H1 (cell line): ENCODE results near the gene CEACAM21. TPM values are rescaled to one million over a fixed set of nuclear protein-coding genes. Genes with fewer than 3 reads are reported as not detected.

Experiments used
- CTCF ChIA-PET: fragments of 300-600 bp; sonication (Branson Sonifier 250); formaldehyde crosslinking; loops from one replicate; lab custom pipeline; 2021; ENCODE audit not compliant: partially characterized antibody; lab: Charles Lee
- POLR2A ChIA-PET: fragments of 300-600 bp; sonication (Branson Sonifier 250); formaldehyde crosslinking; loops from one replicate; lab custom pipeline; 2021; ENCODE audit warnings: inconsistent platforms; ENCODE audit not compliant: partially characterized antibody; lab: Charles Lee
- DNase-seq, 2 experiments: peaks; one replicate each; pipeline versions ENCODE4 v3.0.0 to v3.0.0-alpha.2; 2010 to 2022; ENCODE audit warnings: low spot score in 2 of 2, low read depth in 1 of 2, mixed read lengths in 1 of 2
- FAIRE-seq: peaks from 2 replicates; lab custom pipeline; 2011; peaks lifted over from hg19 to GRCh38; lab: Jason Lieb, UNC
- H2AFZ ChIP-seq: 2 replicates; pipeline ENCODE4 v1.8.1; 2012; ENCODE audit warnings: low read length, inconsistent platforms
- H2AK5ac ChIP-seq: 2 replicates; pipeline ENCODE4 v1.6.1; 2013; ENCODE audit warnings: low read depth, low read length
- H2BK120ac ChIP-seq: replicated peaks from 2 replicates; pipeline ENCODE3; 2013; ENCODE audit warnings: low read depth, low read length, inconsistent platforms
- H2BK12ac ChIP-seq: 2 replicates; pipeline ENCODE4 v1.6.1; 2013; ENCODE audit warnings: low read depth, low read length
- H2BK15ac ChIP-seq: 2 replicates; pipeline ENCODE4 v1.6.1; 2013; ENCODE audit warnings: low read length
- H2BK20ac ChIP-seq: 2 replicates; pipeline ENCODE4 v1.6.1; 2013; ENCODE audit warnings: low read length
- H2BK5ac ChIP-seq: 2 replicates; pipeline ENCODE4 v1.6.1; 2013; ENCODE audit warnings: low read depth, low read length
- H3K14ac ChIP-seq: 2 replicates; pipeline ENCODE4 v1.6.1; 2013; ENCODE audit warnings: inconsistent platforms; ENCODE audit not compliant: insufficient read length
- H3K18ac ChIP-seq: 2 replicates; pipeline ENCODE4 v1.6.1; 2013; ENCODE audit warnings: low read length; ENCODE audit errors: extremely low read depth
- H3K23ac ChIP-seq: 2 replicates; pipeline ENCODE4 v1.6.1; 2013; ENCODE audit warnings: inconsistent platforms; ENCODE audit not compliant: insufficient read length
- H3K23me2 ChIP-seq: 2 replicates; pipeline ENCODE4 v1.6.1; 2013; ENCODE audit warnings: low read depth, low read length
- H3K27ac ChIP-seq: 2 replicates; pipeline ENCODE4 v1.6.1; 2011; ENCODE audit warnings: low read depth, low read length, inconsistent platforms
- H3K27me3 ChIP-seq, 4 experiments: replicated peaks in 1 of 4; 1 replicate in 1 of 4; 2 replicates in 3 of 4; pipeline versions ENCODE4 v1.6.1 to v1.8.1; 2011 to 2013; ENCODE audit warnings: low read length in 3 of 4, mild to moderate bottlenecking in 3 of 4, inconsistent platforms in 2 of 4, mixed read lengths in 2 of 4, moderate library complexity in 1 of 4; ENCODE audit not compliant: control insufficient read depth in 3 of 4, insufficient read depth in 3 of 4; ENCODE audit errors: extremely low read depth in 1 of 4
- H3K36me3 ChIP-seq, 4 experiments: 2 replicates each; pipeline versions ENCODE4 v1.6.1 to v1.8.1; 2011 to 2013; ENCODE audit warnings: mild to moderate bottlenecking in 4 of 4, low read length in 3 of 4, moderate library complexity in 2 of 4, control low read depth in 1 of 4, inconsistent platforms in 1 of 4; ENCODE audit not compliant: insufficient read depth in 4 of 4, control insufficient read depth in 2 of 4
- H3K4ac ChIP-seq: replicated peaks from 2 replicates; pipeline ENCODE3; 2013; ENCODE audit warnings: low read length, low read depth, mixed read lengths, inconsistent platforms; ENCODE audit not compliant: insufficient read length
- H3K4me1 ChIP-seq, 4 experiments: replicated peaks in 1 of 4; 1 replicate in 1 of 4; 2 replicates in 3 of 4; pipeline versions ENCODE4 v1.6.1 to v1.8.1; 2011 to 2013; ENCODE audit warnings: low read length in 3 of 4, inconsistent platforms in 2 of 4, mixed read lengths in 1 of 4; ENCODE audit not compliant: insufficient read depth in 4 of 4, control insufficient read depth in 3 of 4
- H3K4me2 ChIP-seq, 2 experiments: 2 replicates each; pipeline versions ENCODE4 v1.6.1 to v1.8.1; 2011 to 2013; ENCODE audit warnings: low read depth in 2 of 2, low read length in 2 of 2, control low read depth in 1 of 2, inconsistent platforms in 1 of 2, mild to moderate bottlenecking in 1 of 2; ENCODE audit not compliant: insufficient read depth in 1 of 2
- H3K4me3 ChIP-seq, 4 experiments: fragments of 200-600, 300-600 bp in 1 of 4; sonication (generic), shearing (Covaris generic), sonication (Bioruptor Twin) in 1 of 4; 2 replicates each; pipeline versions ENCODE4 v1.5.1 to v1.8.1; 2011 to 2016; ENCODE audit warnings: low read length in 4 of 4, low read depth in 3 of 4, control low read depth in 2 of 4, inconsistent platforms in 2 of 4, mild to moderate bottlenecking in 2 of 4, mixed read lengths in 1 of 4, moderate library complexity in 1 of 4; ENCODE audit not compliant: insufficient read depth in 2 of 4; ENCODE audit errors: extremely low read depth in 1 of 4
- H3K56ac ChIP-seq: replicated peaks from 2 replicates; pipeline ENCODE3; 2013; ENCODE audit warnings: low read depth, mild to moderate bottlenecking, mixed read lengths, low read length, inconsistent platforms; ENCODE audit not compliant: insufficient read length
- H3K79me1 ChIP-seq: 2 replicates; pipeline ENCODE4 v1.6.1; 2013; ENCODE audit warnings: low read depth, low read length, control low read depth
- H3K79me2 ChIP-seq, 2 experiments: 2 replicates each; pipeline versions ENCODE4 v1.6.1 to v1.8.1; 2012 to 2013; ENCODE audit warnings: low read length in 2 of 2, mild to moderate bottlenecking in 2 of 2, inconsistent platforms in 1 of 2; ENCODE audit not compliant: insufficient read depth in 2 of 2, control insufficient read depth in 1 of 2
- H3K9ac ChIP-seq, 4 experiments: replicated peaks in 1 of 4; 1 replicate in 1 of 4; 2 replicates in 3 of 4; pipeline versions ENCODE4 v1.6.1 to v1.8.1; 2011 to 2013; ENCODE audit warnings: low read depth in 3 of 4, low read length in 3 of 4, control low read depth in 2 of 4, mild to moderate bottlenecking in 2 of 4, moderate library complexity in 2 of 4, inconsistent platforms in 1 of 4; ENCODE audit errors: extremely low read depth in 1 of 4
- H3K9me3 ChIP-seq, 2 experiments: 2 replicates each; pipeline versions ENCODE4 v1.6.1 to v1.8.1; 2012 to 2013; ENCODE audit warnings: mild to moderate bottlenecking in 2 of 2, moderate library complexity in 2 of 2, control low read depth in 1 of 2, inconsistent platforms in 1 of 2, low read depth in 1 of 2, low read length in 1 of 2, mixed read lengths in 1 of 2; ENCODE audit not compliant: insufficient read depth in 2 of 2
- H4K20me1 ChIP-seq, 2 experiments: replicated peaks in 1 of 2; 2 replicates each; pipeline versions ENCODE3 to v1.8.1; 2011 to 2013; ENCODE audit warnings: inconsistent platforms in 2 of 2, low read length in 2 of 2, mild to moderate bottlenecking in 1 of 2; ENCODE audit not compliant: insufficient read depth in 2 of 2, control insufficient read depth in 1 of 2
- H4K5ac ChIP-seq: 2 replicates; pipeline ENCODE4 v1.6.1; 2013; ENCODE audit warnings: low read length, low read depth, mixed read lengths, inconsistent platforms; ENCODE audit not compliant: insufficient read length
- H4K8ac ChIP-seq: 2 replicates; pipeline ENCODE4 v1.8.0; 2013; ENCODE audit warnings: mild to moderate bottlenecking, moderate library complexity, low read length, inconsistent platforms; ENCODE audit not compliant: insufficient read depth; ENCODE audit errors: extremely low read depth
- H4K91ac ChIP-seq: replicated peaks from 2 replicates; pipeline ENCODE3; 2013; ENCODE audit warnings: low read length, mixed read lengths, inconsistent platforms; ENCODE audit not compliant: insufficient read length
- TBP ChIP-seq: IDR thresholded peaks from 2 replicates; pipeline ENCODE4 v1.6.1; 2011; ENCODE audit warnings: low read depth, low read length, improper control_type of control experiment
- TEAD4 ChIP-seq: IDR thresholded peaks from 2 replicates; pipeline ENCODE4 v1.6.1; 2012; ENCODE audit warnings: low read depth, low read length, inconsistent platforms, mixed read lengths
- WGBS, 2 experiments: shearing (Covaris generic) in 1 of 2; methylation state at CpG; one replicate each; pipeline versions ENCODE4 v1.1.6 to v1.1.7; 2013 to 2015; ENCODE audit warnings: low lambda C conversion rate in 2 of 2, mixed read lengths in 2 of 2, inconsistent platforms in 1 of 2, low coverage in 1 of 2, missing lambda C conversion rate in 1 of 2; ENCODE audit not compliant: insufficient replicate concordance in 2 of 2, insufficient coverage in 1 of 2, insufficient read length in 1 of 2; ENCODE audit errors: extremely low coverage in 1 of 2, missing lambda C conversion rate in 1 of 2; 5-methylcytosine and 5-hydroxymethylcytosine counted together
- polyA plus RNA-seq, 7 experiments: library from polyadenylated mRNA; depleted of rRNA in 3 of 7; stranded (reverse) in 5 of 7; unstranded in 2 of 7; fragments of >200 nt in 5 of 7; fragments of 200-250 nt in 2 of 7; gene quantifications; 1 replicate in 5 of 7; 2 replicates in 1 of 7; 4 replicates in 1 of 7; pipeline versions ENCODE4 v1.2.1 to v1.2.3, GENCODE V29; 2011 to 2013; ENCODE audit warnings: missing spikeins in 2 of 7, mixed read lengths in 2 of 7
- total RNA-seq: library from RNA; stranded (reverse); fragmentation: NEBNext Ultra II Directional; extraction: Animal tissue kit (Norgen Biotek cat#: 25700); gene quantifications from 2 replicates; pipeline ENCODE4 v1.2.1, GENCODE V29; 2021

The CEACAM21 gene
- total and polyA plus RNA-seq, 2 of the 8 experiments (the other 6 are each of a cell fraction or from before 2014, with no cell fraction given), result not detected

- Histone ChIP-seq H2BK120ac (no peak overlapping the region), H3K4me1 (no peaks in the 10 kb centered on the region), H3K23ac (no peak overlapping the region), H2BK15ac (no peak overlapping the region), H2BK5ac (no peak overlapping the region), H2AFZ (no peak overlapping the region), H3K9ac (no peak overlapping the region), H2BK12ac (no peak overlapping the region), H3K27me3 (no peaks in the 10 kb centered on the region), H3K18ac (no peak overlapping the region), H4K91ac (no peak overlapping the region), H3K9me3 (peaks cover 68 to 89% of the 10 kb centered on the region in 2 experiments), H3K23me2 (no peaks in the 10 kb centered on the region; the same call in 1 of the 2 replicates), H3K4me3 (no peak overlapping the region), H3K4me2 (no peak overlapping the region), H3K56ac (no peak overlapping the region), H3K27ac (no peak overlapping the region), H2AK5ac (no peak overlapping the region), H4K8ac (no peak overlapping the region), H4K5ac (no peak overlapping the region), H2BK20ac (no peak overlapping the region), H4K20me1 (no peaks in the 10 kb centered on the region), H3K79me2 (no peaks in the 10 kb centered on the region), H3K36me3 (no peaks in the 10 kb centered on the region), H3K79me1 (no peaks in the 10 kb centered on the region), H3K14ac (no peak overlapping the region), H3K4ac (no peak overlapping the region)
- FAIRE-seq, result no peak
- no peak for DNase-seq
- ChIA-PET POLR2A (no interaction called here), CTCF (interaction anchor here (0.5 kb wide), 1 partner anchor 1196 kb away, joined by 3 read pairs; no protein-coding TSS in a partner anchor)
- 74% methylated on average over 4 of the region's 4 CpGs; no CpG with 5 or more reads in 1 of the 2 experiments for WGBS, 2 experiments
- no peak for TF ChIP-seq TBP
- no peak for TF ChIP-seq TEAD4
Measured at GRCh38 chr19:41623360-41623759, 47.4 kb downstream of the CEACAM21 start.
